HEK293 (cell line): Measurements from ENCODE around the gene OR9A2.

Experiments
- CTCF ChIA-PET: fragments of 350-600 bp; formaldehyde crosslinking; extraction: SDS; loops from one replicate; lab custom pipeline; 2021; ENCODE audit warnings: antibody characterized with exemption; lab: Yijun Ruan, JAX
- POLR2A ChIA-PET: fragments of 300-600 bp; formaldehyde crosslinking; extraction: SDS; loops from one replicate; lab custom pipeline; 2020; ENCODE audit warnings: antibody characterized with exemption, inconsistent platforms; lab: Yijun Ruan, JAX
- H3K27ac ChIP-seq: fragments of 200-500 bp; sonication (Bioruptor generic); 2 replicates; pipeline ENCODE4 v1.5.1; 2014; ENCODE audit warnings: low read depth, low read length, control low read depth, inconsistent platforms; ENCODE audit errors: extremely low read depth
- H3K36me3 ChIP-seq, 2 experiments: fragments of 200-500 bp in 1 of 2; sonication (Bioruptor generic) in 1 of 2; 1 replicate in 1 of 2; 2 replicates in 1 of 2; pipeline ENCODE4 v1.5.1; 2014 to 2017; ENCODE audit warnings: inconsistent platforms in 2 of 2, low read length in 2 of 2; ENCODE audit not compliant: control insufficient read depth in 2 of 2, insufficient read depth in 1 of 2
- H3K4me1 ChIP-seq: fragments of 200-500 bp; sonication (Bioruptor generic); 2 replicates; pipeline ENCODE4 v1.5.1; 2014; ENCODE audit warnings: mild to moderate bottlenecking, low read length, inconsistent platforms; ENCODE audit not compliant: control insufficient read depth, insufficient read depth
- H3K4me3 ChIP-seq: 2 replicates; pipeline ENCODE4 v1.5.1; 2011; ENCODE audit warnings: low read depth, mild to moderate bottlenecking, control low read depth, low read length, moderate library complexity
- H3K9me3 ChIP-seq: fragments of 200-500 bp; sonication (Bioruptor generic); 2 replicates; pipeline ENCODE4 v1.5.1; 2014; ENCODE audit warnings: low read depth, low read length, inconsistent platforms; ENCODE audit not compliant: control insufficient read depth, insufficient read depth
- CTCF ChIP-seq: fragments of 450-650 bp; formaldehyde crosslinking; IDR thresholded peaks from 2 replicates; pipeline ENCODE4 v1.5.1; 2016; ENCODE audit warnings: missing biosample characterization, missing genetic modification characterization
- EGR2 ChIP-seq: fragments of 450-650 bp; formaldehyde crosslinking; IDR thresholded peaks from 2 replicates; pipeline ENCODE4 v1.5.1; 2016; ENCODE audit warnings: low read depth, missing biosample characterization, missing genetic modification characterization
- HOXC10 ChIP-seq: sonication (generic); formaldehyde crosslinking; IDR thresholded peaks from 2 replicates; pipeline ENCODE4 v1.8.1; 2023; ENCODE audit warnings: mild to moderate bottlenecking, missing genetic modification reagents
- MEIS1 ChIP-seq: sonication (generic); formaldehyde crosslinking; IDR thresholded peaks from 2 replicates; pipeline ENCODE4 v1.8.1; 2022; ENCODE audit warnings: missing genetic modification reagents, mild to moderate bottlenecking, borderline replicate concordance
- YY1 ChIP-seq: fragments of 450-650 bp; formaldehyde crosslinking; IDR thresholded peaks from 2 replicates; pipeline ENCODE4 v1.5.1; 2018; ENCODE audit warnings: missing biosample characterization, missing genetic modification characterization
- ZNF138 ChIP-seq: fragments of 450-650 bp; formaldehyde crosslinking; IDR thresholded peaks from 2 replicates; pipeline ENCODE4 v1.5.1; 2016; ENCODE audit warnings: missing biosample characterization, missing genetic modification characterization, borderline replicate concordance
- ZNF248 ChIP-seq: fragments of 450-650 bp; formaldehyde crosslinking; IDR thresholded peaks from 2 replicates; pipeline ENCODE4 v1.5.1; 2017; ENCODE audit warnings: missing biosample characterization, missing genetic modification characterization
- ZNF335 ChIP-seq: fragments of 450-650 bp; formaldehyde crosslinking; conservative IDR thresholded peaks from 2 replicates; pipeline ENCODE4 v1.5.1; 2016; ENCODE audit warnings: missing biosample characterization, missing genetic modification characterization
- ZNF558 ChIP-seq: fragments of 450-650 bp; formaldehyde crosslinking; IDR thresholded peaks from 2 replicates; pipeline ENCODE4 v1.5.1; 2016; ENCODE audit warnings: missing biosample characterization, missing genetic modification characterization
- ZNF580 ChIP-seq: fragments of 450-650 bp; formaldehyde crosslinking; IDR thresholded peaks from 2 replicates; pipeline ENCODE4 v1.5.1; 2016; ENCODE audit warnings: missing biosample characterization, missing genetic modification characterization
- ZNF626 ChIP-seq: fragments of 450-650 bp; sonication (Bioruptor Pico); formaldehyde crosslinking; IDR thresholded peaks from 2 replicates; pipeline ENCODE4 v1.5.1; 2018; ENCODE audit warnings: missing biosample characterization, missing genetic modification characterization, inconsistent platforms
- ZNF654 ChIP-seq: fragments of 450-650 bp; formaldehyde crosslinking; IDR thresholded peaks from 2 replicates; pipeline ENCODE4 v1.5.1; 2016; ENCODE audit warnings: low read depth, missing biosample characterization, missing genetic modification characterization
- TF ChIP-seq, protein P1 (sequence below): fragments of 450-650 bp; formaldehyde crosslinking; IDR thresholded peaks from 2 replicates; pipeline ENCODE4 v1.5.1; 2017; ENCODE audit warnings: missing biosample characterization, mild to moderate bottlenecking, missing genetic modification characterization, moderate library complexity
- TF ChIP-seq, protein P2 (sequence below): fragments of 450-650 bp; formaldehyde crosslinking; IDR thresholded peaks from 2 replicates; pipeline ENCODE4 v1.5.1; 2016; ENCODE audit warnings: missing biosample characterization, missing genetic modification characterization, borderline replicate concordance

Gene OR9A2

GRCh38 chr7:143012001-143012400 lies 14.9 kb downstream of the OR9A2 start:
- Histone ChIP-seq H3K9me3 (no peaks in the 10 kb centered on the region), H3K36me3 (no peaks in the 10 kb centered on the region), H3K4me3 (no peak overlapping the region), H3K27ac (no peak overlapping the region), H3K4me1 (no peaks in the 10 kb centered on the region)
- ChIA-PET POLR2A (no interaction called here), CTCF (interaction anchor here (0.6 to 1.1 kb wide), 3 partner anchors 26 to 203 kb away, joined by 3 to 8 read pairs (median 4); no protein-coding TSS in a partner anchor)
- no peak for TF ChIP-seq ZNF248 (tag by site-specific recombination)
- TF ChIP-seq CTCF (tag by site-specific recombination) = no peak
- no peak for TF ChIP-seq ZNF558 (tag by site-specific recombination)
- no peak for TF ChIP-seq ZNF138 (tag by site-specific recombination)
- TF ChIP-seq ZNF626 (tag by site-specific recombination) = no peak
- TF ChIP-seq MEIS1 (CRISPR knock-in tag) = no peak
- no peak for TF ChIP-seq ZNF580 (tag by site-specific recombination)
- TF ChIP-seq HOXC10 (CRISPR knock-in tag) = no peak
- TF ChIP-seq, protein P1, sequence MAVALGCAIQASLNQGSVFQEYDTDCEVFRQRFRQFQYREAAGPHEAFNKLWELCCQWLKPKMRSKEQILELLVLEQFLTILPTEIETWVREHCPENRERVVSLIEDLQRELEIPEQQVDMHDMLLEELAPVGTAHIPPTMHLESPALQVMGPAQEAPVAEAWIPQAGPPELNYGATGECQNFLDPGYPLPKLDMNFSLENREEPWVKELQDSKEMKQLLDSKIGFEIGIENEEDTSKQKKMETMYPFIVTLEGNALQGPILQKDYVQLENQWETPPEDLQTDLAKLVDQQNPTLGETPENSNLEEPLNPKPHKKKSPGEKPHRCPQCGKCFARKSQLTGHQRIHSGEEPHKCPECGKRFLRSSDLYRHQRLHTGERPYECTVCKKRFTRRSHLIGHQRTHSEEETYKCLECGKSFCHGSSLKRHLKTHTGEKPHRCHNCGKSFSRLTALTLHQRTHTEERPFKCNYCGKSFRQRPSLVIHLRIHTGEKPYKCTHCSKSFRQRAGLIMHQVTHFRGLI = no peak
- TF ChIP-seq YY1 (tag by site-specific recombination) = no peak
- TF ChIP-seq, protein P2, sequence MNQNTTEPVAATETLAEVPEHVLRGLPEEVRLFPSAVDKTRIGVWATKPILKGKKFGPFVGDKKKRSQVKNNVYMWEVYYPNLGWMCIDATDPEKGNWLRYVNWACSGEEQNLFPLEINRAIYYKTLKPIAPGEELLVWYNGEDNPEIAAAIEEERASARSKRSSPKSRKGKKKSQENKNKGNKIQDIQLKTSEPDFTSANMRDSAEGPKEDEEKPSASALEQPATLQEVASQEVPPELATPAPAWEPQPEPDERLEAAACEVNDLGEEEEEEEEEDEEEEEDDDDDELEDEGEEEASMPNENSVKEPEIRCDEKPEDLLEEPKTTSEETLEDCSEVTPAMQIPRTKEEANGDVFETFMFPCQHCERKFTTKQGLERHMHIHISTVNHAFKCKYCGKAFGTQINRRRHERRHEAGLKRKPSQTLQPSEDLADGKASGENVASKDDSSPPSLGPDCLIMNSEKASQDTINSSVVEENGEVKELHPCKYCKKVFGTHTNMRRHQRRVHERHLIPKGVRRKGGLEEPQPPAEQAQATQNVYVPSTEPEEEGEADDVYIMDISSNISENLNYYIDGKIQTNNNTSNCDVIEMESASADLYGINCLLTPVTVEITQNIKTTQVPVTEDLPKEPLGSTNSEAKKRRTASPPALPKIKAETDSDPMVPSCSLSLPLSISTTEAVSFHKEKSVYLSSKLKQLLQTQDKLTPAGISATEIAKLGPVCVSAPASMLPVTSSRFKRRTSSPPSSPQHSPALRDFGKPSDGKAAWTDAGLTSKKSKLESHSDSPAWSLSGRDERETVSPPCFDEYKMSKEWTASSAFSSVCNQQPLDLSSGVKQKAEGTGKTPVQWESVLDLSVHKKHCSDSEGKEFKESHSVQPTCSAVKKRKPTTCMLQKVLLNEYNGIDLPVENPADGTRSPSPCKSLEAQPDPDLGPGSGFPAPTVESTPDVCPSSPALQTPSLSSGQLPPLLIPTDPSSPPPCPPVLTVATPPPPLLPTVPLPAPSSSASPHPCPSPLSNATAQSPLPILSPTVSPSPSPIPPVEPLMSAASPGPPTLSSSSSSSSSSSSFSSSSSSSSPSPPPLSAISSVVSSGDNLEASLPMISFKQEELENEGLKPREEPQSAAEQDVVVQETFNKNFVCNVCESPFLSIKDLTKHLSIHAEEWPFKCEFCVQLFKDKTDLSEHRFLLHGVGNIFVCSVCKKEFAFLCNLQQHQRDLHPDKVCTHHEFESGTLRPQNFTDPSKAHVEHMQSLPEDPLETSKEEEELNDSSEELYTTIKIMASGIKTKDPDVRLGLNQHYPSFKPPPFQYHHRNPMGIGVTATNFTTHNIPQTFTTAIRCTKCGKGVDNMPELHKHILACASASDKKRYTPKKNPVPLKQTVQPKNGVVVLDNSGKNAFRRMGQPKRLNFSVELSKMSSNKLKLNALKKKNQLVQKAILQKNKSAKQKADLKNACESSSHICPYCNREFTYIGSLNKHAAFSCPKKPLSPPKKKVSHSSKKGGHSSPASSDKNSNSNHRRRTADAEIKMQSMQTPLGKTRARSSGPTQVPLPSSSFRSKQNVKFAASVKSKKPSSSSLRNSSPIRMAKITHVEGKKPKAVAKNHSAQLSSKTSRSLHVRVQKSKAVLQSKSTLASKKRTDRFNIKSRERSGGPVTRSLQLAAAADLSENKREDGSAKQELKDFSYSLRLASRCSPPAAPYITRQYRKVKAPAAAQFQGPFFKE (tag by site-specific recombination) = no peak

DNA sequence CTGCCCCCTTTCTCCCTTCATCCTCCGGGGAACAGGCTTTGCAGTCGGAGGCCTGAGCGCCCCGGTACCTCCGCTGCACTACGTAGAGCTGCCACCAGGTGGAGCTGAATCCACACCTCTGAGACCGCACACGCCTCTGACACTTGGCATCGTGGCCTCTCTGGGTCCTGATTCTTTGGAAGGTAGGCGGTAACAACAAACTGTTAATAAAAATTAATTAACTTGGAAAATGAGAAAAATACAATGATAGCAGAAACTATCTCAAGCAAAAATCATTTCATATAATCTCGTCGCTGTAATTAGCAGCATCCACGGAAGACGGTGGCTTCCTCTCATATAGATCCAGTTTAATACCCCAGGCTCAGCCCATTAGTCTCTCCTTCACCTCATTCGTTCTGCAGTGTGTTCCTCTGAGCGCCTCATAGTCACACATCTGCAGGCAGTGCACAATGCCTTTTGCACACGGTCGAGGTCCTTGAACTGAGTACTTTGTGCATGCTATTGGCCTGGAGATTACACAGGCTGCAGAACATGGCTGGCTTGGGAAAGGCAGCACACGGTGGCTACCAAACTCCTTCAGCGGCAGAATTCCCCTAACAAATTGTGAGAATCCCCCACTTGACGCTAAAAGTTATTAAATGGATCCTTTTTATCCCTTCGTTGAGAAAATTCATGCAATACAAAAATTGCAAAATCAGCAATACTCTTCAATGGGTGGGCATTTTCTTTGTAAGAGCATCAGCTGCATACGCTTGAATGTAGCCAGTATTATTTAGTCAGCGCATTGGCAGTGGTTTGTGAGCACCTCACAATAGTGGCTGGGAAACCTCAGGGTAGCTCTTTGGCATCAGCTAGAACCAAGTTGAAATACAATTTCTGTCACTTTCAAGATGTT lies 18.7 kb downstream of the OR9A2 start:
- POLR2A ChIA-PET = no interaction called here

More for the DNA sequence above, 18.7 kb downstream of the OR9A2 start:
- Histone ChIP-seq H3K27ac (no peak overlapping the region), H3K36me3 (no peaks in the 10 kb centered on the region), H3K4me1 (no peaks in the 10 kb centered on the region), H3K4me3 (no peak overlapping the region), H3K9me3 (no peaks in the 10 kb centered on the region)
- TF ChIP-seq ZNF335 (tag by site-specific recombination) = peak; percentile 43; the same call in 1 of the 2 replicates
- TF ChIP-seq EGR2 = no peak
- peak; percentile 36 for TF ChIP-seq ZNF654 (tag by site-specific recombination)
- CTCF ChIA-PET = interaction anchor here (0.6 to 10.9 kb wide), 7 partner anchors 10 to 393 kb away, joined by 3 to 148 read pairs (median 3); no protein-coding TSS in a partner anchor
